Activated naive CD8-positive, alpha-beta T cell treated with anti-CD3 and anti-CD28 coated beads for 36 hours (primary cell): ENCODE measurements around the gene SIRT7. TPM values are rescaled to one million over a fixed set of nuclear protein-coding genes. Genes with fewer than 3 reads are reported as not detected.
A peak's percentile ranks its signal among the peaks of the same experiment; 100 is the strongest.

Experiments
- DNase-seq: peaks from one replicate; pipeline ENCODE4 v3.0.0; 2021
- H3K27ac Mint-ChIP-seq: one replicate; pipeline ENCODE4 v1.8.0; 2022; ENCODE audit warnings: mild to moderate bottlenecking, moderate library complexity, mixed read lengths
- H3K27me3 Mint-ChIP-seq: one replicate; pipeline ENCODE4 v1.8.0; 2022; ENCODE audit warnings: mild to moderate bottlenecking, mixed read lengths
- H3K36me3 Mint-ChIP-seq: one replicate; pipeline ENCODE4 v1.8.0; 2021; ENCODE audit warnings: mild to moderate bottlenecking, mixed read lengths
- H3K4me1 Mint-ChIP-seq: one replicate; pipeline ENCODE4 v1.8.0; 2021; ENCODE audit warnings: mixed read lengths
- H3K4me3 Mint-ChIP-seq: one replicate; pipeline ENCODE4 v1.8.0; 2022; ENCODE audit warnings: mild to moderate bottlenecking, moderate library complexity, mixed read lengths
- H3K9me3 Mint-ChIP-seq: one replicate; pipeline ENCODE4 v1.8.0; 2022; ENCODE audit warnings: mixed read lengths
- total RNA-seq, 2 experiments: library from RNA; stranded (reverse); gene quantifications; one replicate each; pipeline ENCODE4 v1.2.3, GENCODE V29; 2021

Gene SIRT7
- total RNA-seq, 2 experiments from 2014 or later = 27.3 to 30.1 TPM

- Mint-ChIP-seq H3K27ac (peak overlapping the region; percentile 82), H3K4me3 (peak overlapping the region; percentile 10), H3K27me3 (no peaks in the 10 kb centered on the region), H3K4me1 (peaks cover 44% of the 10 kb centered on the region), H3K36me3 (peaks cover 42% of the 10 kb centered on the region), H3K9me3 (no peaks in the 10 kb centered on the region)
- DNase-seq = no peak
Measured at GRCh38 chr17:81865733-81866439, 52.1 kb downstream of the SIRT7 start.

- Mint-ChIP-seq H3K4me1 (peaks cover 46% of the 10 kb centered on the region), H3K36me3 (peaks cover 43% of the 10 kb centered on the region), H3K4me3 (peak overlapping the region; percentile 10)
Measured at GRCh38 chr17:81865358-81865732, 52.6 kb downstream of the SIRT7 start.

GRCh38 chr17:81863833-81864768 is 53.9 kb downstream of the SIRT7 start:
- H3K36me3 Mint-ChIP-seq = peaks cover 37% of the 10 kb centered on the region
- peak overlapping the region; percentile 69 for H3K27ac Mint-ChIP-seq
- H3K27me3 Mint-ChIP-seq = no peaks in the 10 kb centered on the region

More at GRCh38 chr17:81865358-81865732, 52.6 kb downstream of the SIRT7 start:
- Mint-ChIP-seq H3K9me3 (no peaks in the 10 kb centered on the region), H3K27ac (peak overlapping the region; percentile 45), H3K27me3 (no peaks in the 10 kb centered on the region)
- DNase-seq = no peak

GRCh38 chr17:81863123-81863675 is 54.8 kb downstream of the SIRT7 start:
- Mint-ChIP-seq H3K4me1 (peaks cover 47% of the 10 kb centered on the region), H3K27me3 (no peaks in the 10 kb centered on the region), H3K9me3 (no peaks in the 10 kb centered on the region), H3K4me3 (peak overlapping the region; percentile 86), H3K36me3 (peaks cover 42% of the 10 kb centered on the region), H3K27ac (peak overlapping the region; percentile 69)
- no peak for DNase-seq

More at GRCh38 chr17:81863833-81864768, 53.9 kb downstream of the SIRT7 start:
- Mint-ChIP-seq H3K4me3 (peak overlapping the region; percentile 37), H3K4me1 (peaks cover 45% of the 10 kb centered on the region), H3K9me3 (no peaks in the 10 kb centered on the region)
- DNase-seq = no peak

Other genes starting within 250 kb of the SIRT7 start
- 10 to 100 TPM; 17.9 to 19.2 TPM for gene ARL16, start 234.4 kb downstream of the SIRT7 start, total RNA-seq
- 100 to 1,000 TPM in 1 of 2 experiments, 10 to 100 TPM in 1; 99.3 to 107 TPM for gene HGS, start 234.2 kb downstream of the SIRT7 start, total RNA-seq
- gene MRPL12, start 214.8 kb downstream of the SIRT7 start, total RNA-seq = 100 to 1,000 TPM; 211 to 227 TPM
- 10 to 100 TPM; 41.0 to 43.4 TPM for gene SLC25A10, start 205.9 kb downstream of the SIRT7 start, total RNA-seq
- not detected for gene GCGR, start 114.0 kb downstream of the SIRT7 start, total RNA-seq
- gene MCRIP1, start 84.9 kb downstream of the SIRT7 start, total RNA-seq = 10 to 100 TPM; 45.4 to 48.4 TPM
- not detected for gene PPP1R27, start 83.1 kb downstream of the SIRT7 start, total RNA-seq
- gene P4HB, start 57.6 kb downstream of the SIRT7 start, total RNA-seq = 100 to 1,000 TPM; 395 to 405 TPM
- 100 to 1,000 TPM; 556 to 594 TPM for gene ARHGDIA, start 46.8 kb downstream of the SIRT7 start, total RNA-seq
- 100 to 1,000 TPM; 306 to 311 TPM for gene ALYREF, start 26.6 kb downstream of the SIRT7 start, total RNA-seq
- gene ANAPC11, start 26.5 kb downstream of the SIRT7 start, total RNA-seq = 100 to 1,000 TPM; 119 to 126 TPM
- gene NPB, start 15.9 kb downstream of the SIRT7 start, total RNA-seq = under 1 TPM in 1 of 2 experiments, not detected in 1; 0.47 TPM
- gene PCYT2, start 6.8 kb downstream of the SIRT7 start, total RNA-seq = 10 to 100 TPM; 20.8 to 21.4 TPM
- gene MAFG, start 9.6 kb upstream of the SIRT7 start, total RNA-seq = 10 to 100 TPM; 18.4 to 19.2 TPM
- 100 to 1,000 TPM; 158 to 169 TPM for gene PYCR1, start 19.1 kb upstream of the SIRT7 start, total RNA-seq
- not detected for gene MYADML2, start 29.1 kb upstream of the SIRT7 start, total RNA-seq
- under 1 TPM; 0.19 to 0.36 TPM for gene NOTUM, start 43.0 kb upstream of the SIRT7 start, total RNA-seq
- 10 to 100 TPM; 21.7 to 22.5 TPM for gene ASPSCR1, start 59.5 kb upstream of the SIRT7 start, total RNA-seq
- 100 to 1,000 TPM; 119 to 131 TPM for gene CENPX, start 104.7 kb upstream of the SIRT7 start, total RNA-seq
- 10 to 100 TPM; 16.5 to 17.3 TPM for gene LRRC45, start 105.1 kb upstream of the SIRT7 start, total RNA-seq
- gene RAC3, start 113.5 kb upstream of the SIRT7 start, total RNA-seq = 1 to 10 TPM; 4.7 to 5.1 TPM
- 100 to 1,000 TPM in 1 of 2 experiments, 10 to 100 TPM in 1; 93.3 to 104 TPM for gene DCXR, start 119.5 kb upstream of the SIRT7 start, total RNA-seq
- 10 to 100 TPM; 13.9 to 14.5 TPM for gene RFNG, start 133.6 kb upstream of the SIRT7 start, total RNA-seq
- gene GPS1, start 133.7 kb upstream of the SIRT7 start, total RNA-seq = 100 to 1,000 TPM in 1 of 2 experiments, 10 to 100 TPM in 1; 94.2 to 103 TPM
- 100 to 1,000 TPM; 175 to 190 TPM for gene DUS1L, start 147.6 kb upstream of the SIRT7 start, total RNA-seq
- 100 to 1,000 TPM; 282 to 287 TPM for gene FASN, start 180.1 kb upstream of the SIRT7 start, total RNA-seq